Panc1 (cell line): ENCODE measurements around the gene PPP1R1A. TPM values are rescaled to one million over a fixed set of nuclear protein-coding genes. Genes with fewer than 3 reads are reported as not detected.

ENCODE experiments used
- ATAC-seq: fragments of 200-7000 bp; cut with Tn5 transposase; 2 replicates; pipeline ENCODE4 v1.9.1; 2020; ENCODE audit warnings: mild to moderate bottlenecking, moderate library complexity
- BruUV-seq: library from RNA; stranded (reverse); fragments of 400-500 nt; replicated peaks from 2 replicates; lab custom pipeline; 2021; lab: Mats Ljungman, UMichigan
- CTCF ChIA-PET: fragments of 300-600 bp; sonication (Branson Sonifier 250); formaldehyde crosslinking; loops from one replicate; lab custom pipeline; 2022; ENCODE audit warnings: antibody characterized with exemption; lab: Charles Lee
- POLR2A ChIA-PET: fragments of 300-600 bp; sonication (Branson Sonifier 250); formaldehyde crosslinking; loops from one replicate; lab custom pipeline; 2022; ENCODE audit warnings: antibody characterized with exemption; lab: Charles Lee
- DNase-seq: peaks from one replicate; pipeline ENCODE4 v3.0.0-alpha.2; 2010; ENCODE audit warnings: low read depth, low spot score
- H3K27ac ChIP-seq: 2 replicates; pipeline ENCODE4 v1.5.1; 2011; ENCODE audit warnings: mild to moderate bottlenecking, low read length, inconsistent platforms
- H3K27me3 ChIP-seq: fragments of 200-500 bp; sonication (Bioruptor generic); 2 replicates; pipeline ENCODE4 v1.6.0; 2014; ENCODE audit warnings: low read length, inconsistent platforms; ENCODE audit not compliant: control insufficient read depth, insufficient read depth
- H3K36me3 ChIP-seq: fragments of 200-500 bp; sonication (Bioruptor generic); 2 replicates; pipeline ENCODE4 v1.5.1; 2014; ENCODE audit warnings: inconsistent platforms, mild to moderate bottlenecking, low read length, moderate library complexity; ENCODE audit not compliant: control insufficient read depth, insufficient read depth
- H3K4me1 ChIP-seq: 2 replicates; pipeline ENCODE4 v1.5.1; 2011; ENCODE audit warnings: inconsistent platforms, mild to moderate bottlenecking, low read length, moderate library complexity; ENCODE audit not compliant: control insufficient read depth, insufficient read depth
- H3K4me3 ChIP-seq, 2 experiments: 2 replicates each; pipeline ENCODE4 v1.5.1; 2011 to 2012; ENCODE audit warnings: low read depth in 2 of 2, low read length in 2 of 2, mild to moderate bottlenecking in 2 of 2, inconsistent platforms in 1 of 2, moderate library complexity in 1 of 2
- H3K9me3 ChIP-seq: fragments of 200-500 bp; sonication (Bioruptor generic); 2 replicates; pipeline ENCODE4 v1.5.1; 2014; ENCODE audit warnings: low read depth, mild to moderate bottlenecking, inconsistent platforms, low read length, moderate library complexity; ENCODE audit not compliant: control insufficient read depth, insufficient read depth
- POLR2AphosphoS5 ChIP-seq: IDR thresholded peaks from 2 replicates; pipeline ENCODE4 v1.6.1; 2012; ENCODE audit warnings: mild to moderate bottlenecking, low read depth, low read length, moderate library complexity
- SIN3A ChIP-seq: IDR thresholded peaks from 2 replicates; pipeline ENCODE4 v1.6.1; 2012; ENCODE audit warnings: low read depth, mild to moderate bottlenecking, low read length, moderate library complexity, borderline replicate concordance; ENCODE audit not compliant: insufficient read depth
- TCF7L2 ChIP-seq: IDR thresholded peaks from 2 replicates; pipeline ENCODE4 v1.6.1; 2011; ENCODE audit warnings: mild to moderate bottlenecking, low read depth, low read length, inconsistent platforms
- in situ Hi-C: cut with HindIII; loops from 2 replicates; pipeline ENCODE4 v1.10.0; 2016; ENCODE audit warnings: low sequenced_read_pairs, low pct_unique_long_range_greater_than_20kb
- intact Hi-C: fragments of 100-400 bp; cut with micrococcal nuclease; formaldehyde crosslinking; loops from one replicate; pipeline ENCODE4 v1.10.0; 2022; ENCODE audit not compliant: unreplicated experiment
- total RNA-seq: library from RNA; stranded (reverse); gene quantifications from one replicate; pipeline ENCODE4 v1.2.1, GENCODE V29; 2021; ENCODE audit not compliant: unreplicated experiment
- TF ChIP-seq, protein P1 (sequence below), 2 experiments: IDR thresholded peaks; 2 replicates each; pipeline ENCODE4 v1.6.1; 2011 to 2012; ENCODE audit warnings: low read depth in 2 of 2, control low read depth in 1 of 2, low read length in 1 of 2, mild to moderate bottlenecking in 1 of 2, moderate library complexity in 1 of 2; ENCODE audit not compliant: insufficient read depth in 1 of 2
- TF ChIP-seq, protein P2 (sequence below): fragments of 450-650 bp; IDR thresholded peaks from 2 replicates; pipeline ENCODE4 v1.5.1; 2017; ENCODE audit warnings: mild to moderate bottlenecking

PPP1R1A gene
- total RNA-seq, 1 experiment from 2014 or later = 0.23 TPM

DNA sequence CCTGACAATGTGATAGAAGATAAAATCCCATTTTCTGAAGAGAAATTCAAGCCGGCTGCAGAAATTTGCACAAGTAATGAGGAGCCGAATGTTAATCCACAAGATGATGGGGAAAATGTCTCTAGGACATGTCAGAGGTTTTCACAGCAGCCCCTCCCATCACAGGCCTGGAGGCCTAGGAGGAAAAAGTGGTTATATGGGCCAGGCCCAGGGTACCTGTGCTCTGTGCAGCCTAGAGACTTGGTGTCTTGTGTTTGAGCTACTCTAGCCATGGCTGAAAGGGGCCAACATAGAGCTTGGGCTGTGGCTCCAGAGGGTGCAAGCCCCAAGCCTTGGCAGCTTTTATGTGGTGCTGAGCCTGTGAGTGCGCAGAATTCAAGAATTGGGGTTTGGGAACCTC is 38.8 kb upstream of the PPP1R1A start:
- TF ChIP-seq SIN3A = no peak
- TF ChIP-seq, protein P1, sequence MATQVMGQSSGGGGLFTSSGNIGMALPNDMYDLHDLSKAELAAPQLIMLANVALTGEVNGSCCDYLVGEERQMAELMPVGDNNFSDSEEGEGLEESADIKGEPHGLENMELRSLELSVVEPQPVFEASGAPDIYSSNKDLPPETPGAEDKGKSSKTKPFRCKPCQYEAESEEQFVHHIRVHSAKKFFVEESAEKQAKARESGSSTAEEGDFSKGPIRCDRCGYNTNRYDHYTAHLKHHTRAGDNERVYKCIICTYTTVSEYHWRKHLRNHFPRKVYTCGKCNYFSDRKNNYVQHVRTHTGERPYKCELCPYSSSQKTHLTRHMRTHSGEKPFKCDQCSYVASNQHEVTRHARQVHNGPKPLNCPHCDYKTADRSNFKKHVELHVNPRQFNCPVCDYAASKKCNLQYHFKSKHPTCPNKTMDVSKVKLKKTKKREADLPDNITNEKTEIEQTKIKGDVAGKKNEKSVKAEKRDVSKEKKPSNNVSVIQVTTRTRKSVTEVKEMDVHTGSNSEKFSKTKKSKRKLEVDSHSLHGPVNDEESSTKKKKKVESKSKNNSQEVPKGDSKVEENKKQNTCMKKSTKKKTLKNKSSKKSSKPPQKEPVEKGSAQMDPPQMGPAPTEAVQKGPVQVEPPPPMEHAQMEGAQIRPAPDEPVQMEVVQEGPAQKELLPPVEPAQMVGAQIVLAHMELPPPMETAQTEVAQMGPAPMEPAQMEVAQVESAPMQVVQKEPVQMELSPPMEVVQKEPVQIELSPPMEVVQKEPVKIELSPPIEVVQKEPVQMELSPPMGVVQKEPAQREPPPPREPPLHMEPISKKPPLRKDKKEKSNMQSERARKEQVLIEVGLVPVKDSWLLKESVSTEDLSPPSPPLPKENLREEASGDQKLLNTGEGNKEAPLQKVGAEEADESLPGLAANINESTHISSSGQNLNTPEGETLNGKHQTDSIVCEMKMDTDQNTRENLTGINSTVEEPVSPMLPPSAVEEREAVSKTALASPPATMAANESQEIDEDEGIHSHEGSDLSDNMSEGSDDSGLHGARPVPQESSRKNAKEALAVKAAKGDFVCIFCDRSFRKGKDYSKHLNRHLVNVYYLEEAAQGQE (IDR thresholded peaks at IDR 0.05; ENCODE audit: insufficient read depth in 1 of 2, low read depth in 2 of 2, low read length in 1 of 2) = no peak
- no peak for TF ChIP-seq TCF7L2
- no peak for TF ChIP-seq POLR2AphosphoS5
- TF ChIP-seq, protein P2, sequence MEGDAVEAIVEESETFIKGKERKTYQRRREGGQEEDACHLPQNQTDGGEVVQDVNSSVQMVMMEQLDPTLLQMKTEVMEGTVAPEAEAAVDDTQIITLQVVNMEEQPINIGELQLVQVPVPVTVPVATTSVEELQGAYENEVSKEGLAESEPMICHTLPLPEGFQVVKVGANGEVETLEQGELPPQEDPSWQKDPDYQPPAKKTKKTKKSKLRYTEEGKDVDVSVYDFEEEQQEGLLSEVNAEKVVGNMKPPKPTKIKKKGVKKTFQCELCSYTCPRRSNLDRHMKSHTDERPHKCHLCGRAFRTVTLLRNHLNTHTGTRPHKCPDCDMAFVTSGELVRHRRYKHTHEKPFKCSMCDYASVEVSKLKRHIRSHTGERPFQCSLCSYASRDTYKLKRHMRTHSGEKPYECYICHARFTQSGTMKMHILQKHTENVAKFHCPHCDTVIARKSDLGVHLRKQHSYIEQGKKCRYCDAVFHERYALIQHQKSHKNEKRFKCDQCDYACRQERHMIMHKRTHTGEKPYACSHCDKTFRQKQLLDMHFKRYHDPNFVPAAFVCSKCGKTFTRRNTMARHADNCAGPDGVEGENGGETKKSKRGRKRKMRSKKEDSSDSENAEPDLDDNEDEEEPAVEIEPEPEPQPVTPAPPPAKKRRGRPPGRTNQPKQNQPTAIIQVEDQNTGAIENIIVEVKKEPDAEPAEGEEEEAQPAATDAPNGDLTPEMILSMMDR = no peak
- Histone ChIP-seq H3K9me3 (no peaks in the 10 kb centered on the region), H3K27me3 (peaks cover 14% of the 10 kb centered on the region), H3K4me3 (no peak overlapping the region), H3K36me3 (no peaks in the 10 kb centered on the region), H3K27ac (no peak overlapping the region), H3K4me1 (no peaks in the 10 kb centered on the region)
- in situ Hi-C loops (no loop called here), intact Hi-C loops (no loop called here)
- CTCF ChIA-PET = no interaction called here
- BruUV-seq = no TSS peak
- no peak for ATAC-seq
- POLR2A ChIA-PET = no interaction called here
- no peak for DNase-seq

DNA sequence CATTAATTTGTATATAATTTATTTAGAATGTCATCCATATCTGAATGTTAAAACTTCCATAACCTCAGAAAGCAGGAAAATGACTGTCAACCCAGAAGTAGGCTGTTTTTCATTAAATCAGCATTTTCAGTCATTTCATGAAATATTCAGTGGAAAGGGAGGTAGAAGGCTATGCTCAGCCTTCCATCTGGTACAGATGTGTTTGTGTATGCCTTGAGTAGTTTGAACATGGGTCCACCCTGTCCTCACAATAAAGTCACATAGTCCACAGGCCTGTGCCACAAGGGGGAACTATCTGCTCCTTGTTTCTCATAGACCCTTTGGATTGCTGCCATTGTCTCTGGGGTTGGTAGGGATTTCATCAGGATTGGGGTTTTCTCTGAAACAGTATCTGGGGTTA is 37.1 kb upstream of the PPP1R1A start:
- no peak overlapping the region for H3K4me3 ChIP-seq
- in situ Hi-C loops = no loop called here

More for the DNA sequence above, 37.1 kb upstream of the PPP1R1A start:
- ChIA-PET CTCF (no interaction called here), POLR2A (no interaction called here)
- Histone ChIP-seq H3K9me3 (no peaks in the 10 kb centered on the region), H3K27me3 (peaks cover 16% of the 10 kb centered on the region), H3K36me3 (no peaks in the 10 kb centered on the region), H3K27ac (no peak overlapping the region), H3K4me1 (no peaks in the 10 kb centered on the region)
- no peak for TF ChIP-seq SIN3A
- TF ChIP-seq, protein P1 (IDR thresholded peaks at IDR 0.05; ENCODE audit: insufficient read depth in 1 of 2, low read depth in 2 of 2, low read length in 1 of 2) = no peak
- TF ChIP-seq TCF7L2 = no peak
- TF ChIP-seq, protein P2 = no peak
- no peak for TF ChIP-seq POLR2AphosphoS5
- no peak for ATAC-seq
- BruUV-seq = no TSS peak
- intact Hi-C loops = no loop called here
- no peak for DNase-seq
